GM12878 (cell line): ENCODE measurements around the gene RAB11FIP2. TPM values are rescaled to one million over a fixed set of nuclear protein-coding genes. Genes with fewer than 3 reads are reported as not detected.

Experiments
- ATAC-seq: fragments of 200-7000 bp; cut with Tn5 transposase; 3 replicates; pipeline ENCODE4 v1.9.1; 2020; ENCODE audit warnings: mild to moderate bottlenecking, moderate library complexity
- BruUV-seq: library from RNA; stranded (reverse); fragments of 400-500 nt; replicated peaks from 2 replicates; lab custom pipeline; 2021; lab: Mats Ljungman, UMichigan
- CTCF ChIA-PET: fragments of 300-600 bp; sonication (Branson Sonifier 250); formaldehyde crosslinking; extraction: SDS; loops from one replicate; lab custom pipeline; 2021; ENCODE audit warnings: inconsistent platforms; lab: Yijun Ruan, JAX
- POLR2A ChIA-PET: fragments of 350-600 bp; formaldehyde crosslinking; extraction: SDS; loops from one replicate; lab custom pipeline; 2021; ENCODE audit warnings: inconsistent platforms; lab: Charles Lee
- RAD21 ChIA-PET: fragments of 300-600 bp; sonication (Branson Sonifier 250); formaldehyde crosslinking; loops from one replicate; lab custom pipeline; 2023; ENCODE audit warnings: antibody characterized with exemption; ENCODE audit not compliant: unreplicated experiment; lab: Charles Lee
- SMC1A ChIA-PET: fragments of 300-600 bp; sonication (Branson Sonifier 250); formaldehyde crosslinking; loops from one replicate; lab custom pipeline; 2023; ENCODE audit not compliant: unreplicated experiment, uncharacterized antibody; lab: Charles Lee
- DNase-seq: peaks from one replicate; pipeline ENCODE4 v3.0.0-alpha.2; 2011; ENCODE audit warnings: low read depth, low spot score
- FAIRE-seq: peaks from 3 replicates; lab custom pipeline; 2011; peaks lifted over from hg19 to GRCh38; lab: Jason Lieb, UNC
- H2AFZ ChIP-seq: 2 replicates; pipeline ENCODE4 v1.6.0; 2011; ENCODE audit warnings: low read depth, low read length, control low read depth; ENCODE audit not compliant: control insufficient read depth
- H3K27ac ChIP-seq: 2 replicates; pipeline ENCODE4 v1.5.1; 2011; ENCODE audit warnings: control low read depth; ENCODE audit not compliant: control insufficient read depth, insufficient read depth
- H3K27me3 ChIP-seq, 2 experiments: replicated peaks in 1 of 2; 2 replicates each; pipeline versions ENCODE4 v1.6.0 to v1.6.1; 2011; ENCODE audit warnings: low read length in 1 of 2; ENCODE audit not compliant: control insufficient read depth in 2 of 2, insufficient read depth in 2 of 2
- H3K36me3 ChIP-seq, 2 experiments: 2 replicates each; pipeline ENCODE4 v1.5.1; 2011; ENCODE audit warnings: low read length in 1 of 2; ENCODE audit not compliant: control insufficient read depth in 2 of 2, insufficient read depth in 2 of 2
- H3K4me1 ChIP-seq: 2 replicates; pipeline ENCODE4 v1.6.1; 2011; ENCODE audit warnings: mild to moderate bottlenecking, low read length, moderate library complexity, mixed read lengths; ENCODE audit not compliant: control insufficient read depth, insufficient read depth
- H3K4me2 ChIP-seq: 2 replicates; pipeline ENCODE4 v1.6.0; 2011; ENCODE audit warnings: control low read depth; ENCODE audit not compliant: control insufficient read depth, insufficient read depth
- H3K4me3 ChIP-seq: fragments of 200-600 bp; sonication (generic); 2 replicates; pipeline ENCODE4 v1.5.1; 2016
- H3K79me2 ChIP-seq: 2 replicates; pipeline ENCODE4 v1.6.0; 2011; ENCODE audit warnings: low read length; ENCODE audit not compliant: control insufficient read depth, insufficient read depth
- H3K9ac ChIP-seq: 2 replicates; pipeline ENCODE4 v1.8.0; 2011; ENCODE audit warnings: low read length, control low read depth, mixed read lengths; ENCODE audit not compliant: control insufficient read depth, insufficient read depth
- H3K9me3 ChIP-seq: replicated peaks from 3 replicates; pipeline ENCODE4 v1.5.1; 2011; ENCODE audit warnings: mild to moderate bottlenecking, low read length; ENCODE audit not compliant: control insufficient read depth, insufficient read depth
- H4K20me1 ChIP-seq: 2 replicates; pipeline ENCODE4 v1.6.0; 2011; ENCODE audit not compliant: control insufficient read depth, insufficient read depth
- EGR1 ChIP-seq, 2 experiments: IDR thresholded peaks; 1 replicate in 1 of 2; 2 replicates in 1 of 2; pipeline ENCODE4 v1.6.1; 2011 to 2012; ENCODE audit warnings: low read depth in 2 of 2, low read length in 2 of 2, borderline replicate concordance in 1 of 2, mild to moderate bottlenecking in 1 of 2, moderate library complexity in 1 of 2
- EZH2 ChIP-seq: IDR thresholded peaks from 2 replicates; pipeline ENCODE4 v1.6.1; 2012; ENCODE audit warnings: low read depth, mild to moderate bottlenecking, control low read depth, inconsistent platforms, low read length, borderline replicate concordance; ENCODE audit not compliant: control insufficient read depth
- KDM1A ChIP-seq: fragments of 200-600 bp; sonication (generic); IDR thresholded peaks from 2 replicates; pipeline ENCODE4 v1.6.1; 2016; ENCODE audit warnings: borderline replicate concordance
- NBN ChIP-seq: fragments of 450-650 bp; IDR thresholded peaks from 2 replicates; pipeline ENCODE4 v1.6.1; 2016
- NFIC ChIP-seq: IDR thresholded peaks from 2 replicates; pipeline ENCODE4 v1.6.1; 2012; ENCODE audit warnings: low read depth, mild to moderate bottlenecking, inconsistent platforms, low read length, moderate library complexity
- NR2F1 ChIP-seq: fragments of 450-650 bp; conservative IDR thresholded peaks from 2 replicates; pipeline ENCODE4 v1.6.1; 2017; ENCODE audit warnings: mild to moderate bottlenecking
- NRF1 ChIP-seq: conservative IDR thresholded peaks from 2 replicates; pipeline ENCODE4 v1.6.1; 2011; ENCODE audit warnings: mild to moderate bottlenecking, low read depth, low read length, improper control_type of control experiment
- POLR2A ChIP-seq: IDR thresholded peaks from 2 replicates; pipeline ENCODE4 v1.6.1; 2011; ENCODE audit warnings: low read depth, mild to moderate bottlenecking, low read length
- STAT3 ChIP-seq: IDR thresholded peaks from 2 replicates; pipeline ENCODE4 v1.6.1; 2011; ENCODE audit warnings: low read depth, low read length, improper control_type of control experiment
- SUPT20H ChIP-seq: IDR thresholded peaks from 2 replicates; pipeline ENCODE4 v1.6.1; 2011; ENCODE audit warnings: low read depth, mild to moderate bottlenecking, low read length, moderate library complexity, borderline replicate concordance; ENCODE audit not compliant: control insufficient read depth
- TAF1 ChIP-seq: IDR thresholded peaks from 2 replicates; pipeline ENCODE4 v1.6.1; 2011; ENCODE audit warnings: mild to moderate bottlenecking, low read depth, low read length, borderline replicate concordance
- WGBS: methylation state at CpG from one replicate; pipeline ENCODE4 v1.1.6; 2016; ENCODE audit warnings: low lambda C conversion rate; ENCODE audit not compliant: insufficient replicate concordance, insufficient coverage; ENCODE audit errors: missing lambda C conversion rate; 5-methylcytosine and 5-hydroxymethylcytosine counted together
- in situ Hi-C: fragments of 300-500 bp; cut with MboI; formaldehyde crosslinking; loops from 9 replicates; pipeline ENCODE4 v1.14.3; 2018; ENCODE audit warnings: mixed read lengths
- intact Hi-C: fragments of 100-400 bp; cut with micrococcal nuclease; formaldehyde crosslinking; loops from one replicate; pipeline ENCODE4 v1.14.2; 2022; ENCODE audit not compliant: unreplicated experiment
- polyA plus RNA-seq, 11 experiments: library from polyadenylated mRNA; depleted of rRNA in 4 of 11; unstranded in 6 of 11; stranded (reverse) in 5 of 11; fragments of >200 nt; fragmentation: Nextera tagmentation in 4 of 11; fragmentation: Illumina TruSeq in 1 of 11; extraction: Ambion mirVana in 4 of 11; extraction: Trizol in 1 of 11; gene quantifications; 1 replicate in 1 of 11; 2 replicates in 10 of 11; pipeline versions ENCODE4 v1.2.1 to v1.2.3, GENCODE V29; 2011 to 2016; ENCODE audit warnings: inconsistent platforms in 2 of 11, missing spikeins in 2 of 11, low read depth in 1 of 11
- total RNA-seq, 4 experiments: library from RNA; depleted of rRNA in 3 of 4; stranded (reverse); fragments of >200 nt in 3 of 4; fragmentation: Illumina TruSeq in 1 of 4; extraction: Trizol in 1 of 4; gene quantifications; 2 replicates each; pipeline versions ENCODE4 v1.2.1 to v1.2.3, GENCODE V29; 2013 to 2021
- TF ChIP-seq, protein P1 (sequence below): fragments of 150-350 bp; IDR thresholded peaks from 2 replicates; pipeline ENCODE4 v1.6.1; 2016; ENCODE audit warnings: low read depth, low read length

Gene RAB11FIP2
- total and polyA plus RNA-seq, 10 of the 15 experiments (the other 5 are each of a cell fraction or from before 2014, with no cell fraction given) = 1.8 to 16.7 (median 4.3) TPM

GRCh38 chr10:118031351-118032075 is 15.2 kb downstream of the RAB11FIP2 start:
- Histone ChIP-seq H3K79me2 (no peaks in the 10 kb centered on the region), H3K4me1 (peaks cover 10% of the 10 kb centered on the region; the same call in 1 of the 2 replicates), H3K36me3 (peaks cover 0 to 2% of the 10 kb centered on the region in 2 experiments; a peak in 2 of 4 replicates), H3K27me3 (no peaks in the 10 kb centered on the region), H3K9ac (no peak overlapping the region), H4K20me1 (no peaks in the 10 kb centered on the region), H2AFZ (no peak overlapping the region), H3K4me3 (no peak overlapping the region), H3K27ac (no peak overlapping the region), H3K9me3 (no peaks in the 10 kb centered on the region), H3K4me2 (no peak overlapping the region)
- BruUV-seq = no TSS peak
- ChIA-PET POLR2A (interaction anchor here (0.6 kb wide), 1 partner anchor 953 kb away, joined by 3 read pairs; no protein-coding TSS in a partner anchor), RAD21 (no interaction called here), CTCF (interaction anchor here (0.7 kb wide), 1 partner anchor 12 kb away, joined by 4 read pairs; no protein-coding TSS in a partner anchor), SMC1A (no interaction called here)
- in situ Hi-C loops = no loop called here
- TF ChIP-seq SUPT20H (no peak), NR2F1 (no peak), NRF1 (no peak), TAF1 (no peak), POLR2A (no peak), EZH2 (no peak), NFIC (no peak), NBN (no peak), KDM1A (no peak), STAT3 (no peak), EGR1 (IDR thresholded peaks at IDR 0.05; ENCODE audit: borderline replicate concordance in 1 of 2, low read depth in 2 of 2, low read length in 2 of 2) (no peak)
- TF ChIP-seq, protein P1, sequence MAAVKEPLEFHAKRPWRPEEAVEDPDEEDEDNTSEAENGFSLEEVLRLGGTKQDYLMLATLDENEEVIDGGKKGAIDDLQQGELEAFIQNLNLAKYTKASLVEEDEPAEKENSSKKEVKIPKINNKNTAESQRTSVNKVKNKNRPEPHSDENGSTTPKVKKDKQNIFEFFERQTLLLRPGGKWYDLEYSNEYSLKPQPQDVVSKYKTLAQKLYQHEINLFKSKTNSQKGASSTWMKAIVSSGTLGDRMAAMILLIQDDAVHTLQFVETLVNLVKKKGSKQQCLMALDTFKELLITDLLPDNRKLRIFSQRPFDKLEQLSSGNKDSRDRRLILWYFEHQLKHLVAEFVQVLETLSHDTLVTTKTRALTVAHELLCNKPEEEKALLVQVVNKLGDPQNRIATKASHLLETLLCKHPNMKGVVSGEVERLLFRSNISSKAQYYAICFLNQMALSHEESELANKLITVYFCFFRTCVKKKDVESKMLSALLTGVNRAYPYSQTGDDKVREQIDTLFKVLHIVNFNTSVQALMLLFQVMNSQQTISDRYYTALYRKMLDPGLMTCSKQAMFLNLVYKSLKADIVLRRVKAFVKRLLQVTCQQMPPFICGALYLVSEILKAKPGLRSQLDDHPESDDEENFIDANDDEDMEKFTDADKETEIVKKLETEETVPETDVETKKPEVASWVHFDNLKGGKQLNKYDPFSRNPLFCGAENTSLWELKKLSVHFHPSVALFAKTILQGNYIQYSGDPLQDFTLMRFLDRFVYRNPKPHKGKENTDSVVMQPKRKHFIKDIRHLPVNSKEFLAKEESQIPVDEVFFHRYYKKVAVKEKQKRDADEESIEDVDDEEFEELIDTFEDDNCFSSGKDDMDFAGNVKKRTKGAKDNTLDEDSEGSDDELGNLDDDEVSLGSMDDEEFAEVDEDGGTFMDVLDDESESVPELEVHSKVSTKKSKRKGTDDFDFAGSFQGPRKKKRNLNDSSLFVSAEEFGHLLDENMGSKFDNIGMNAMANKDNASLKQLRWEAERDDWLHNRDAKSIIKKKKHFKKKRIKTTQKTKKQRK = no peak
- WGBS = 83% methylated on average over 2 of the region's 2 CpGs
- FAIRE-seq (no peak), DNase-seq (no peak), ATAC-seq (no peak)
- intact Hi-C loops = no loop called here
